Astrocyte (in vitro differentiated cells and primary cell): ENCODE measurements around the gene HDAC5. TPM values are rescaled to one million over a fixed set of nuclear protein-coding genes. Genes with fewer than 3 reads are reported as not detected.
"Not testable (repeated sequence)": the region's sequence is repeated elsewhere in the genome, so short reads cannot be mapped to it uniquely, and the experiment has no call there.

Experiments
- DNase-seq: peaks from one replicate; pipeline ENCODE4 v3.0.0-alpha.2; 2010; ENCODE audit warnings: low read depth
- FAIRE-seq: peaks from 2 replicates; lab custom pipeline; 2011; peaks lifted over from hg19 to GRCh38; lab: Jason Lieb, UNC
- H2AFZ ChIP-seq: 2 replicates; pipeline ENCODE4 v1.6.0; 2012; ENCODE audit warnings: low read depth, low read length, inconsistent platforms
- H3K27ac ChIP-seq: 2 replicates; pipeline ENCODE4 v1.5.1; 2011; ENCODE audit warnings: low read depth, low read length, inconsistent platforms
- H3K27me3 ChIP-seq: 2 replicates; pipeline ENCODE4 v1.6.0; 2011; ENCODE audit warnings: low read length, inconsistent platforms; ENCODE audit not compliant: insufficient read depth
- H3K36me3 ChIP-seq: 2 replicates; pipeline ENCODE4 v1.5.1; 2011; ENCODE audit warnings: low read length, inconsistent platforms; ENCODE audit not compliant: insufficient read depth
- H3K4me1 ChIP-seq: 2 replicates; pipeline ENCODE4 v1.5.1; 2011; ENCODE audit warnings: low read length, inconsistent platforms; ENCODE audit not compliant: insufficient read depth
- H3K4me2 ChIP-seq: 2 replicates; pipeline ENCODE4 v1.6.0; 2012; ENCODE audit warnings: low read length, inconsistent platforms
- H3K4me3 ChIP-seq: 2 replicates; pipeline ENCODE4 v1.5.1; 2011; ENCODE audit warnings: low read depth, mild to moderate bottlenecking, low read length, inconsistent platforms; ENCODE audit not compliant: insufficient read depth
- H3K79me2 ChIP-seq: 2 replicates; pipeline ENCODE4 v1.6.0; 2012; ENCODE audit warnings: mild to moderate bottlenecking, low read length, inconsistent platforms; ENCODE audit not compliant: insufficient read depth
- H3K9ac ChIP-seq: 2 replicates; pipeline ENCODE4 v1.6.0; 2012; ENCODE audit warnings: mild to moderate bottlenecking, low read length, inconsistent platforms
- H3K9me3 ChIP-seq: 2 replicates; pipeline ENCODE4 v1.5.1; 2012; ENCODE audit warnings: low read depth, mild to moderate bottlenecking, low read length, inconsistent platforms; ENCODE audit not compliant: insufficient read depth
- H4K20me1 ChIP-seq: 2 replicates; pipeline ENCODE4 v1.6.0; 2012; ENCODE audit warnings: low read length, inconsistent platforms; ENCODE audit not compliant: insufficient read depth
- H3K27ac Mint-ChIP-seq: one replicate; pipeline ENCODE4 v1.8.0; 2021; ENCODE audit warnings: mild to moderate bottlenecking, mixed read lengths; ENCODE audit not compliant: unreplicated experiment
- H3K27me3 Mint-ChIP-seq: one replicate; pipeline ENCODE4 v1.8.0; 2021; ENCODE audit warnings: low read depth, mixed read lengths; ENCODE audit not compliant: unreplicated experiment
- H3K36me3 Mint-ChIP-seq: one replicate; pipeline ENCODE4 v1.8.0; 2021; ENCODE audit warnings: low read depth, mixed read lengths; ENCODE audit not compliant: unreplicated experiment
- H3K4me1 Mint-ChIP-seq: one replicate; pipeline ENCODE4 v1.8.0; 2021; ENCODE audit warnings: low read depth, mixed read lengths; ENCODE audit not compliant: unreplicated experiment
- H3K4me3 Mint-ChIP-seq: one replicate; pipeline ENCODE4 v1.8.0; 2021; ENCODE audit warnings: mild to moderate bottlenecking, moderate library complexity, mixed read lengths; ENCODE audit not compliant: unreplicated experiment
- H3K9me3 Mint-ChIP-seq: one replicate; pipeline ENCODE4 v1.8.0; 2021; ENCODE audit warnings: mild to moderate bottlenecking, mixed read lengths; ENCODE audit not compliant: unreplicated experiment
- CTCF ChIP-seq: IDR thresholded peaks from 2 replicates; pipeline ENCODE4 v1.5.1; 2011; ENCODE audit warnings: low read depth, mild to moderate bottlenecking, inconsistent platforms, low read length, moderate library complexity; ENCODE audit not compliant: insufficient read depth
- EZH2 ChIP-seq: IDR thresholded peaks from 2 replicates; pipeline ENCODE4 v1.6.1; 2012; ENCODE audit warnings: mild to moderate bottlenecking, low read length, inconsistent platforms; ENCODE audit not compliant: insufficient read depth
- total RNA-seq: library from RNA; stranded (reverse); gene quantifications from 2 replicates; pipeline ENCODE4 v1.2.1, GENCODE V29; 2021

The HDAC5 gene
- total RNA-seq, 1 donor from 2014 or later: 18.7 TPM

- no peak overlapping the region for H2AFZ ChIP-seq
- no peak overlapping the region for H3K4me3 ChIP-seq
- no peak overlapping the region for H3K9ac ChIP-seq
- H3K27ac ChIP-seq: no peak overlapping the region
- no peak for DNase-seq
- H4K20me1 ChIP-seq: no peaks in the 10 kb centered on the region
- H3K4me1 ChIP-seq: no peaks in the 10 kb centered on the region
- no peak overlapping the region for H3K4me2 ChIP-seq
- Mint-ChIP-seq H3K36me3 (peaks cover 2% of the 10 kb centered on the region), H3K4me1 (peaks cover 21% of the 10 kb centered on the region), H3K4me3 (no peak overlapping the region), H3K27ac (peak overlapping the region; percentile 29), H3K9me3 (no peaks in the 10 kb centered on the region), H3K27me3 (no peaks in the 10 kb centered on the region)
- no peaks in the 10 kb centered on the region for H3K9me3 ChIP-seq
- peaks cover 21% of the 10 kb centered on the region for H3K79me2 ChIP-seq
- H3K36me3 ChIP-seq: peaks cover 10% of the 10 kb centered on the region
- no peak for TF ChIP-seq EZH2
- TF ChIP-seq CTCF: no peak
- H3K27me3 ChIP-seq: no peaks in the 10 kb centered on the region
- no peak for FAIRE-seq
These were observed 21.7 kb upstream of the HDAC5 start for GRCh38 chr17:44144966-44145739.

- not testable (repeated sequence) for H3K27me3 ChIP-seq, DNase-seq, FAIRE-seq, H3K9ac ChIP-seq, H3K9me3 Mint-ChIP-seq, H3K27me3 Mint-ChIP-seq, H3K9me3 ChIP-seq, H2AFZ ChIP-seq, H3K4me3 ChIP-seq, H3K27ac Mint-ChIP-seq, H4K20me1 ChIP-seq, H3K4me2 ChIP-seq, H3K27ac ChIP-seq, H3K36me3 ChIP-seq, H3K36me3 Mint-ChIP-seq, H3K4me3 Mint-ChIP-seq, H3K4me1 ChIP-seq
- peaks cover 13% of the 10 kb centered on the region for H3K79me2 ChIP-seq
- peaks cover 21% of the 10 kb centered on the region for H3K4me1 Mint-ChIP-seq
These were observed 20.5 kb upstream of the HDAC5 start for GRCh38 chr17:44143921-44144320.

- Histone ChIP-seq H3K4me1 (peaks cover 15% of the 10 kb centered on the region), H3K36me3 (no peaks in the 10 kb centered on the region), H3K9me3 (no peaks in the 10 kb centered on the region), H3K9ac (peak overlapping the region; percentile 76), H3K4me2 (peak overlapping the region; percentile 85), H3K27ac (peak overlapping the region; percentile 88), H2AFZ (peak overlapping the region; percentile 75), H3K79me2 (peaks cover 9% of the 10 kb centered on the region), H3K27me3 (no peaks in the 10 kb centered on the region), H4K20me1 (no peaks in the 10 kb centered on the region), H3K4me3 (peak overlapping the region; percentile 32)
- H3K36me3 Mint-ChIP-seq: no peaks in the 10 kb centered on the region
- peaks cover 10% of the 10 kb centered on the region for H3K4me1 Mint-ChIP-seq
- H3K9me3 Mint-ChIP-seq: no peaks in the 10 kb centered on the region
- peak; percentile 99 for DNase-seq
- peak overlapping the region; percentile 67 for H3K27ac Mint-ChIP-seq
- FAIRE-seq: peak; percentile 52
- no peak for TF ChIP-seq CTCF
- TF ChIP-seq EZH2: no peak
- peak overlapping the region; percentile 17 for H3K4me3 Mint-ChIP-seq
- H3K27me3 Mint-ChIP-seq: no peaks in the 10 kb centered on the region
These were observed 14.7 kb upstream of the HDAC5 start for GRCh38 chr17:44137891-44138709.
